T47D (cell line): Measurements from ENCODE around the gene RUSC1.

Source experiments
- DNase-seq, 2 experiments: peaks; one replicate each; pipeline versions ENCODE4 v3.0.0 to v3.0.0-alpha.2; 2011 to 2012; ENCODE audit warnings: low read depth in 1 of 2, low spot score in 1 of 2
- JUND ChIP-seq: IDR thresholded peaks from 2 replicates; pipeline ENCODE4 v1.6.1; 2012; ENCODE audit warnings: low read depth
- in situ Hi-C: cut with HindIII; loops from 2 replicates; pipeline ENCODE4 v1.10.0; 2016; ENCODE audit warnings: low sequenced_read_pairs, low pct_unique_long_range_greater_than_20kb

RUSC1 gene

GRCh38 chr1:155300553-155301329 is 20.0 kb upstream of the RUSC1 start:
- in situ Hi-C loops, result no loop called here
- DNase-seq, result no peak

GRCh38 chr1:155301342-155301841 is 19.3 kb upstream of the RUSC1 start, which contains the start of gene PKLR:
Gene PKLR, minus strand, starts transcription at chr1:155301438. Its CDS starts 43 bp downstream, at chr1:155301395.
- in situ Hi-C loops, result no loop called here
- no peak for DNase-seq
- TF ChIP-seq JUND, result no peak

More at GRCh38 chr1:155300553-155301329, 20.0 kb upstream of the RUSC1 start:
- TF ChIP-seq JUND, result no peak

DNA sequence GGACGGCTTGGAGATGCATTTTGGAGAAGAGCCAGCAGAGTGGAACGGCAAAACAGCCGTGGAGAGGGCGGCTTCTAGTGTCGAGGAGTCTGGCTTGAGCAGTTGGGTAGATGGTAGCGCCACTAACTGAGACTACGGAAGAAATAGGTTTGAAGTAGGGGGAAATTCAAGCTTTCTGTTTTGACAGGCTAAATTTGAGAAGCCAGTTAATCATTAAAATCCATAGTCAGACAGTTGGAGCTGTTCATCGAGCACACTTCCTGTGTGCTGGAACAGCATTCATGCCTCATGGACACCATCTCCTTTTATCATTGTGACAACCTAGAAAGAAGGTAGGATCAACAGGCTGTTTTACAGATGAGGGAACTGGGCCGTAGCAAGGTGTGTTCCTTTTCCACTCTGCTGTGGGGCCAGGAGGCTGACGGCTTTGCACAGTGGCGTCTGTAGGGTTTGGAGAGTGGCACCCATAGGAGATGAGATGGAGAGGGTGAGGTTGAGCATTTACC is 16.1 kb upstream of the RUSC1 start:
- in situ Hi-C loops, result no loop called here
- TF ChIP-seq JUND, result no peak
- no peak for DNase-seq

GRCh38 chr1:155305881-155306391 is 14.8 kb upstream of the RUSC1 start:
- TF ChIP-seq JUND, result no peak
- DNase-seq, result no peak
- in situ Hi-C loops, result no loop called here

- DNase-seq, result peak in 1 of 2 experiments; percentile 55
- TF ChIP-seq JUND, result no peak
- in situ Hi-C loops, result no loop called here
Measured at GRCh38 chr1:155307247-155307740, 13.4 kb upstream of the RUSC1 start.

DNA sequence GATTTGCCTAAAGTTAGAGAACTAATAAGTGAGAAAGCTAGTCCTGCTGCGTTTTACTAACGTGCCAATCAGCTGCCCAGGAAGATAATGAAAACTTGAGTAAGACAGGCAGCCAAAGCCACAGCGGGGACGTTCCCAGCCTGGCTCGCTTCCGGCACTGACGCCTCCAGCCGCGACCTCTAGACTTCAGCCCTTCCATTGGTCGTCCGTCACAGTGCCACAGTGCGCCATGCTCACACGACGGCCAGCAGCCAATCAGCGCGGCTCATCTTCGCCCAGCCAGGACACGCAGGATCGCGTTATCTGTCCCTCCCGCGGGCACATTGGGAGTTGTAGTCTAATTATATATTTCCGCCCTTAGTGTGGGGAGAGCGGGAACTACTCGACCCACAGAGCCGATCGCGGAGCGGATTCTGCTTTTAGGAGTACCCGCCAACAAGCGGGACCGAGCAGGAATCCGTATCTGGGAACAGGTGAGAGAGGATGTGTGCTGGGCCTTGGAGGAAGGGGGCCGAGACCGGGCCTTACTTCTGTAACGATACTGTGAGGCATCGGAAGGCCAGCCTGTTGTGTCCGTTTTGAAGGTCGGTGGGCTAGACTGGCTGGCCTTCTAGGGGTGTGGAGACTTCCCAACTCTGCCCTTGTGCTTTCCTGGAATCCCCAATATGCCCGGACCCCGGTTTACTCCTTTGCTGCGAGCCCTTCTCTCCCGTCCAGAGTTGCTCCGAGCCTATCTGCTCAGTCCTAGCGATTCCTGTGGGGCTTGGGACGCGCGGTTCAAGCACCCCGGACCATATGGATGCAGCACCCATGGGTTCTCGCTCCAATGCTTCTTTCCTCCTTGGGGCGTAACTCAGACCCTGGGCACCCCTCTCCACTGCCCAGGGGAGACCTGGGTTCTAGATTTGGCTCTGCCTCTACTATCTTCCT is 11.9 kb upstream of the RUSC1 start, which contains the start of gene FDPS:
Gene FDPS, plus strand, starts transcription at position 374 of the 930 bp plus-strand sequence. CDS start 924 bp downstream, outside the sequence.
- peak; percentile 99 to 100 for DNase-seq
- no peak for TF ChIP-seq JUND
- in situ Hi-C loops, result no loop called here

- peak in 1 of 2 experiments; percentile 48 for DNase-seq
- in situ Hi-C loops, result no loop called here
- TF ChIP-seq JUND, result no peak
Measured at GRCh38 chr1:155309423-155310021, 11.2 kb upstream of the RUSC1 start.

GRCh38 chr1:155313261-155313660 is 7.4 kb upstream of the RUSC1 start:
- in situ Hi-C loops, result no loop called here
- DNase-seq, result no peak
- no peak for TF ChIP-seq JUND

DNA sequence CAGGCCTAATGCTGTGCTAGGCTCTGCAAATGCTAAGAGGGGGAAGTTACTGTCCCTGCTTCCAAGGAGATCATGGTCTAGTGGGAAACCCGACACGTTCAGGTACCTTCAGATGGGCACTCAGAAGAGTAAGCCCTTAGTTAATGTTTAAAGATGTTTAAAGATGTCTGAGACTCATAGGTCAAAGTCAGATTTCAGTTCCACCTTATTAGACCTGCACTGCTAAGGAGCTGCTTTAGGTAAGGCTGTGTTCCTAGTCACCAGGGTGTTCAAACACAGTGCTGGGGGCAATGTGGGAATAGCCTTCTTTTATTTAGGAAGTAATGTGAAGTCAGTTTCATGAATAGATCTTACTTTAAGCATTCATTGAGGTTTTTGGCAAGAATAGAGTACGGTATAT is 3.8 kb upstream of the RUSC1 start:
- in situ Hi-C loops, result no loop called here
- no peak for DNase-seq
- TF ChIP-seq JUND, result no peak

GRCh38 chr1:155318082-155318481 is 2.6 kb upstream of the RUSC1 start:
- no peak for DNase-seq
- in situ Hi-C loops, result no loop called here
- TF ChIP-seq JUND, result no peak

DNA sequence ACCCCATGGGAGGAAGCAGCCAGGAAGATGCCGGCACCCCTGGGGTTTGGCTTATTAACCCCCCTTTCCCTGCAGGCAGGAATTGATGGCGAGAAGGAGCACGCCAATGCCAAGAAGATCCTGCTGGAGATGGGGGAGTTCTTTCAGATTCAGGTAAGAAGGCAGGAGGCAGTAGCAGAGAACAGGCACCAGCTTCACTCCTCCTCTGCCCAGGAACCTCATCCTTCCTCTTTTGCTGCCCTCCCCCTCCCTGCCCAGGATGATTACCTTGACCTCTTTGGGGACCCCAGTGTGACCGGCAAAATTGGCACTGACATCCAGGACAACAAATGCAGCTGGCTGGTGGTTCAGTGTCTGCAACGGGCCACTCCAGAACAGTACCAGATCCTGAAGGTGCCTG is 1.2 kb upstream of the RUSC1 start:
- DNase-seq, result no peak
- TF ChIP-seq JUND, result no peak
- in situ Hi-C loops, result no loop called here

DNA sequence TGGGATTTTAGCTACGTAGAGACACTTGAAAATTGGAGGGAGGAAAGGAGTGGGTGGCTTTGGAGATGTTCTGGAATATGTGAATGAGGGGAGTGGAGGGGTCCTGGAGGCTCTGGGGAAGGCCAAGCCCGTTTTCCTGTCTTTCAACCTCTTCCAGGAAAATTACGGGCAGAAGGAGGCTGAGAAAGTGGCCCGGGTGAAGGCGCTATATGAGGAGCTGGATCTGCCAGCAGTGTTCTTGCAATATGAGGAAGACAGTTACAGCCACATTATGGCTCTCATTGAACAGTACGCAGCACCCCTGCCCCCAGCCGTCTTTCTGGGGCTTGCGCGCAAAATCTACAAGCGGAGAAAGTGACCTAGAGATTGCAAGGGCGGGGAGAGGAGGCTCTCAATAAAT is 442 bp upstream of the RUSC1 start:
- in situ Hi-C loops, result no loop called here
- no peak for TF ChIP-seq JUND
- no peak for DNase-seq
